Spleen (tissue), 7 donors: Measurements from ENCODE around the gene SLC1A7.

Experiments
- POLR2AphosphoS5 ChIP-seq, 3 donors: sonication (generic); formaldehyde crosslinking; IDR thresholded peaks; one replicate each; pipeline ENCODE4 v1.5.1; 2017; ENCODE audit warnings: antibody characterized with exemption in 3 of 3
- TF ChIP-seq, protein P1 (sequence below), 11 experiments: fragments of 200-600 bp in 7 of 11; fragments of 450-650 bp in 4 of 11; sonication (generic) in 4 of 11; IDR thresholded peaks in 8 of 11; conservative IDR thresholded peaks in 3 of 11; 1 replicate in 7 of 11; 2 replicates in 4 of 11; pipeline versions ENCODE4 v1.4.0 to v1.8.0; 2016 to 2021; ENCODE audit warnings: antibody characterized with exemption in 11 of 11, inconsistent platforms in 4 of 11, mild to moderate bottlenecking in 1 of 11
- donor health status: DM: no; HTN: no; CAD: no; lungs with moderate emphysema.
- donor health status: DM: no; HTN: no; CAD: no.
- donor health status: DM: no; HTN: no; CAD: no.

DNA sequence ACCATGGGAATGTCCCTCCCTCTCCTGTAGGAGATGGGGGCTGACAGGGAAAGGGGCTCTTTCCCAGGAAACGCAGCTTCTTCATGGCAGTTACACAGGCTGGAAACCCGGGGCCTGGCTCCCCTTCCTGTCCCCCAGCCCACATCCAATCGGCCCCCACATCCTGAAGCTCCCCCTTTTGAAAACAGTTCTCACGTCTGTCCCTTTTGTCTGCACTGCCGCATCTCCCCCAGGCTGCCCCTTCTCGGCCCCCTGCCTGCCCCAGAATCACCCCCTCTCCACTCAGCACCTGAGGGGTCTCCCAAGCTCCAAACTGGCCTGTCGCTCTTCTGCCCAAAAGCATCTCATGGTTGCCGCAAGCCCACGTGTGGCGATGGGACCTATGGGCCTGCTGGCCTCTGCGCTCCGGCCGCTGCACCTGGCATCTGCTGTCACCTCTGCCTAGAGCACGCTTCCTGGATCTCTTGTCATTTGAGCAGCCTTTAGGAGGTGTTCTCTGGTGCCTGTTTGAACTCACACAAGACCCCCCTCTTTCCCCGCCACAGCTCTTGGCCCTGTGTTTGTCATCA, 867 bp downstream of the SLC1A7 start:
- TF ChIP-seq, protein P1, sequence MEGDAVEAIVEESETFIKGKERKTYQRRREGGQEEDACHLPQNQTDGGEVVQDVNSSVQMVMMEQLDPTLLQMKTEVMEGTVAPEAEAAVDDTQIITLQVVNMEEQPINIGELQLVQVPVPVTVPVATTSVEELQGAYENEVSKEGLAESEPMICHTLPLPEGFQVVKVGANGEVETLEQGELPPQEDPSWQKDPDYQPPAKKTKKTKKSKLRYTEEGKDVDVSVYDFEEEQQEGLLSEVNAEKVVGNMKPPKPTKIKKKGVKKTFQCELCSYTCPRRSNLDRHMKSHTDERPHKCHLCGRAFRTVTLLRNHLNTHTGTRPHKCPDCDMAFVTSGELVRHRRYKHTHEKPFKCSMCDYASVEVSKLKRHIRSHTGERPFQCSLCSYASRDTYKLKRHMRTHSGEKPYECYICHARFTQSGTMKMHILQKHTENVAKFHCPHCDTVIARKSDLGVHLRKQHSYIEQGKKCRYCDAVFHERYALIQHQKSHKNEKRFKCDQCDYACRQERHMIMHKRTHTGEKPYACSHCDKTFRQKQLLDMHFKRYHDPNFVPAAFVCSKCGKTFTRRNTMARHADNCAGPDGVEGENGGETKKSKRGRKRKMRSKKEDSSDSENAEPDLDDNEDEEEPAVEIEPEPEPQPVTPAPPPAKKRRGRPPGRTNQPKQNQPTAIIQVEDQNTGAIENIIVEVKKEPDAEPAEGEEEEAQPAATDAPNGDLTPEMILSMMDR (IDR thresholded peaks at IDR 0.05 in 8 of 11, conservative IDR thresholded peaks at IDR 0.05 in 3 of 11) = no peak
- no peak for TF ChIP-seq POLR2AphosphoS5 (IDR thresholded peaks at IDR 0.05)
